IMR-90 (cell line): ENCODE results near the gene ABCC8. TPM values are rescaled to one million over a fixed set of nuclear protein-coding genes. Genes with fewer than 3 reads are reported as not detected.

Experiments used
- ATAC-seq: fragments of 200-7000 bp; cut with Tn5 transposase; 2 replicates; pipeline ENCODE4 v1.9.1; 2020; ENCODE audit warnings: low read depth, mild to moderate bottlenecking, moderate library complexity
- BruUV-seq: library from RNA; stranded (reverse); fragments of 400-500 nt; replicated peaks from 2 replicates; lab custom pipeline; 2021; lab: Mats Ljungman, UMichigan
- CTCF ChIA-PET: fragments of 300-600 bp; formaldehyde crosslinking; extraction: SDS; loops from one replicate; lab custom pipeline; 2021; ENCODE audit warnings: antibody characterized with exemption; lab: Yijun Ruan, JAX
- POLR2A ChIA-PET: fragments of 300-600 bp; sonication (Branson Sonifier 250); formaldehyde crosslinking; loops from one replicate; lab custom pipeline; 2022; ENCODE audit warnings: antibody characterized with exemption; ENCODE audit not compliant: unreplicated experiment; lab: Charles Lee
- DNase-seq: peaks from one replicate; pipeline ENCODE4 v3.0.0; 2013
- H2AFZ ChIP-seq: replicated peaks from 2 replicates; pipeline ENCODE3; 2013; ENCODE audit warnings: low read length, mild to moderate bottlenecking; ENCODE audit not compliant: poor library complexity
- H2AK5ac ChIP-seq: 2 replicates; pipeline ENCODE4 v1.6.1; 2013; ENCODE audit warnings: low read depth, low read length, inconsistent platforms
- H2AK9ac ChIP-seq: replicated peaks from 2 replicates; pipeline ENCODE3; 2013; ENCODE audit warnings: mild to moderate bottlenecking, low read depth, low read length, moderate library complexity; ENCODE audit not compliant: poor library complexity
- H2BK120ac ChIP-seq: 2 replicates; pipeline ENCODE4 v1.6.1; 2013; ENCODE audit warnings: low read depth, low read length, inconsistent platforms
- H2BK15ac ChIP-seq: 3 replicates; pipeline ENCODE4 v1.6.1; 2013; ENCODE audit warnings: low read depth, low read length, inconsistent platforms
- H2BK20ac ChIP-seq: 2 replicates; pipeline ENCODE4 v1.6.1; 2013; ENCODE audit warnings: low read depth, mild to moderate bottlenecking, inconsistent platforms, low read length, moderate library complexity
- H2BK5ac ChIP-seq: 2 replicates; pipeline ENCODE4 v1.6.1; 2013; ENCODE audit warnings: mild to moderate bottlenecking, low read depth, low read length, inconsistent platforms; ENCODE audit not compliant: poor library complexity, severe bottlenecking
- H3K14ac ChIP-seq: replicated peaks from 2 replicates; pipeline ENCODE4 v1.6.1; 2013; ENCODE audit warnings: low read depth, low read length, inconsistent platforms
- H3K18ac ChIP-seq: 2 replicates; pipeline ENCODE4 v1.6.1; 2013; ENCODE audit warnings: low read depth, low read length, control low read depth
- H3K23ac ChIP-seq: 2 replicates; pipeline ENCODE4 v1.6.1; 2013; ENCODE audit warnings: low read depth, low read length, inconsistent platforms
- H3K27ac ChIP-seq: 2 replicates; pipeline ENCODE4 v1.5.1; 2013; ENCODE audit warnings: mild to moderate bottlenecking, control low read depth, low read length; ENCODE audit not compliant: insufficient read depth
- H3K27me3 ChIP-seq: 2 replicates; pipeline ENCODE4 v1.6.1; 2013; ENCODE audit warnings: low read length; ENCODE audit not compliant: control insufficient read depth, insufficient read depth
- H3K36me3 ChIP-seq: 2 replicates; pipeline ENCODE4 v1.6.1; 2013; ENCODE audit warnings: low read length, mixed read lengths; ENCODE audit not compliant: control insufficient read depth, insufficient read depth
- H3K4ac ChIP-seq: 2 replicates; pipeline ENCODE4 v1.6.1; 2013; ENCODE audit warnings: low read depth, low read length, inconsistent platforms
- H3K4me1 ChIP-seq: 2 replicates; pipeline ENCODE4 v1.6.1; 2013; ENCODE audit warnings: low read length, mixed read lengths; ENCODE audit not compliant: control insufficient read depth, insufficient read depth
- H3K4me2 ChIP-seq: 2 replicates; pipeline ENCODE4 v1.6.1; 2013; ENCODE audit warnings: low read depth, mild to moderate bottlenecking, control low read depth, low read length, moderate library complexity
- H3K4me3 ChIP-seq: 2 replicates; pipeline ENCODE4 v1.5.1; 2013; ENCODE audit warnings: low read depth, mild to moderate bottlenecking, control low read depth, low read length, moderate library complexity; ENCODE audit not compliant: insufficient read depth
- H3K56ac ChIP-seq: 2 replicates; pipeline ENCODE4 v1.6.1; 2013; ENCODE audit warnings: low read length, inconsistent platforms; ENCODE audit not compliant: insufficient read depth; ENCODE audit errors: extremely low read depth
- H3K79me1 ChIP-seq, 2 experiments: 2 replicates each; pipeline ENCODE4 v1.6.1; 2013; ENCODE audit warnings: low read length in 2 of 2, inconsistent platforms in 1 of 2, low read depth in 1 of 2
- H3K9ac ChIP-seq: 2 replicates; pipeline ENCODE4 v1.6.1; 2013; ENCODE audit warnings: low read depth, low read length, control low read depth
- H3K9me1 ChIP-seq: 2 replicates; pipeline ENCODE4 v1.6.1; 2013; ENCODE audit warnings: low read length, inconsistent platforms; ENCODE audit not compliant: insufficient read depth
- H3K9me3 ChIP-seq: 2 replicates; pipeline ENCODE4 v1.6.1; 2013; ENCODE audit warnings: low read length; ENCODE audit not compliant: control insufficient read depth, insufficient read depth
- H4K20me1 ChIP-seq: 2 replicates; pipeline ENCODE4 v1.6.1; 2013; ENCODE audit warnings: low read length, inconsistent platforms; ENCODE audit not compliant: insufficient read depth
- H4K5ac ChIP-seq: 2 replicates; pipeline ENCODE4 v1.6.1; 2013; ENCODE audit warnings: mild to moderate bottlenecking, low read depth, low read length, control low read depth
- H4K8ac ChIP-seq, 2 experiments: 2 replicates each; pipeline ENCODE4 v1.6.1; 2013; ENCODE audit warnings: low read depth in 2 of 2, low read length in 2 of 2, control low read depth in 1 of 2, inconsistent platforms in 1 of 2
- H4K91ac ChIP-seq: 2 replicates; pipeline ENCODE4 v1.6.1; 2013; ENCODE audit warnings: low read depth, low read length, inconsistent platforms; ENCODE audit not compliant: insufficient read depth
- MAFK ChIP-seq: IDR thresholded peaks from 2 replicates; pipeline ENCODE4 v1.6.1; 2012; ENCODE audit warnings: low read depth, low read length, improper control_type of control experiment
- WGBS, 2 experiments: methylation state at CpG; one replicate each; pipeline versions ENCODE4 v1.1.5 to v1.1.7; 2013; ENCODE audit warnings: missing lambda C conversion rate in 2 of 2; ENCODE audit not compliant: insufficient read length in 1 of 2; ENCODE audit errors: extremely low coverage in 2 of 2; 5-methylcytosine and 5-hydroxymethylcytosine counted together
- dilution Hi-C: fragments of 300-500 bp; cut with HindIII; formaldehyde crosslinking; loops from one replicate; pipeline ENCODE4 v1.14.3; 2018; ENCODE audit warnings: low sequenced_read_pairs; ENCODE audit not compliant: unreplicated experiment
- in situ Hi-C: fragments of 300-500 bp; cut with MboI; formaldehyde crosslinking; loops from 3 replicates; pipeline ENCODE4 v1.14.3; 2019; ENCODE audit warnings: low sequenced_read_pairs, inconsistent platforms, mixed read lengths
- intact Hi-C: fragments of 100-400 bp; cut with micrococcal nuclease; formaldehyde crosslinking; loops from 2 replicates; pipeline ENCODE4 v1.10.0; 2022
- polyA plus RNA-seq, 3 experiments: library from polyadenylated mRNA; depleted of rRNA; stranded (reverse); fragments of >200 nt; gene quantifications; 2 replicates each; pipeline ENCODE4 v1.2.3, GENCODE V29; 2012; ENCODE audit warnings: low replicate concordance in 1 of 3
- total RNA-seq: library from RNA; depleted of rRNA; stranded (reverse); fragments of >200 nt; gene quantifications from 2 replicates; pipeline ENCODE4 v1.2.3, GENCODE V29; 2012

ABCC8 gene
- total and polyA plus RNA-seq, 2 of the 4 experiments (the other 2 are of a cell fraction) = not detected

DNA sequence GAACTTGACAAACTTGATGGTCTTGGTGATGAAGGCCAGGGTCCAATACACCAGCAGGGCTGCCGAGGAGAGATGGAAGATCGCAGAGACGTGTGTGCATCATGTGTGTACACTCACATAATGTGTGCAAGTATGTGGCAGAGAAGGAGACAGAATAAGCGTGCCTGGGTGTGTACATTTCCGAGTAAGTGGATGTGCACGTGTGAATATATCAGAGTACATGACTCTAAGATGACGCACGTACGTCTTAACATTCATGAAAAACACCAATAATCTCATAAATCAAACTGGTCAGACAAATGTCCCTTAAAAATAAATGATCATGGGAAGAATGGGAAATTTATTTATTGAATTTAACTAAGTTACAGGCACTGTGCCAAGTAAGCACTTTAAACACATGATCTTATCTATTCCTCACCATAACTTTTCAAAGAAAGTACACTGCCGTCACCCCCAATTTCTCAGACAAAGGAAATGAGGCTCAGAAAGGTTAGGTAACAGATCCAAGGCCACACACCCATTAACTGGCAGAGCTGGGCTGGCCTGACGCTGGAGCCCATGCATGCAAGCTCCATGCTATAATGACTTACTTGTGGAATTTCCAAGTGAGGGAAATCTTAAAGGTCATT lies 13.0 kb downstream of the ABCC8 start:
- in situ Hi-C loops = no loop called here
- BruUV-seq = no TSS peak
- CTCF ChIA-PET = no interaction called here

More for the DNA sequence above, 13.0 kb downstream of the ABCC8 start:
- Histone ChIP-seq H3K14ac (no peak overlapping the region), H3K9me1 (no peaks in the 10 kb centered on the region), H2AK9ac (no peak overlapping the region), H3K27me3 (peaks cover 2% of the 10 kb centered on the region; the same call in 1 of the 2 replicates), H3K79me1 (no peaks in the 10 kb centered on the region), H2BK120ac (no peak overlapping the region), H3K4me1 (no peaks in the 10 kb centered on the region), H2BK5ac (no peak overlapping the region), H3K56ac (no peak overlapping the region), H3K9me3 (no peaks in the 10 kb centered on the region), H2AK5ac (no peak overlapping the region), H3K23ac (no peak overlapping the region), H3K9ac (no peak overlapping the region), H3K27ac (no peak overlapping the region), H3K36me3 (no peaks in the 10 kb centered on the region), H3K4me3 (no peak overlapping the region), H3K4me2 (no peak overlapping the region), H2BK20ac (no peak overlapping the region), H4K20me1 (no peaks in the 10 kb centered on the region), H3K4ac (no peak overlapping the region), H2AFZ (no peak overlapping the region), H4K5ac (no peak overlapping the region), H4K91ac (no peak overlapping the region), H4K8ac (no peak overlapping the region), H2BK15ac (no peak overlapping the region), H3K18ac (no peak overlapping the region)
- ATAC-seq (no peak), DNase-seq (no peak)
- TF ChIP-seq MAFK = no peak
- dilution Hi-C loops (no loop called here), intact Hi-C loops (no loop called here)
- WGBS, 2 experiments = 42% methylated on average over 4 of the region's 11 CpGs; no CpG with 5 or more reads in 1 of the 2 experiments
- POLR2A ChIA-PET = no interaction called here
